ENCODE measurements around the gene MTHFD2.
"Not testable (repeated sequence)": the region's sequence is repeated elsewhere in the genome, so short reads cannot be mapped to it uniquely, and the experiment has no call there.

MTHFD2 gene

DNA sequence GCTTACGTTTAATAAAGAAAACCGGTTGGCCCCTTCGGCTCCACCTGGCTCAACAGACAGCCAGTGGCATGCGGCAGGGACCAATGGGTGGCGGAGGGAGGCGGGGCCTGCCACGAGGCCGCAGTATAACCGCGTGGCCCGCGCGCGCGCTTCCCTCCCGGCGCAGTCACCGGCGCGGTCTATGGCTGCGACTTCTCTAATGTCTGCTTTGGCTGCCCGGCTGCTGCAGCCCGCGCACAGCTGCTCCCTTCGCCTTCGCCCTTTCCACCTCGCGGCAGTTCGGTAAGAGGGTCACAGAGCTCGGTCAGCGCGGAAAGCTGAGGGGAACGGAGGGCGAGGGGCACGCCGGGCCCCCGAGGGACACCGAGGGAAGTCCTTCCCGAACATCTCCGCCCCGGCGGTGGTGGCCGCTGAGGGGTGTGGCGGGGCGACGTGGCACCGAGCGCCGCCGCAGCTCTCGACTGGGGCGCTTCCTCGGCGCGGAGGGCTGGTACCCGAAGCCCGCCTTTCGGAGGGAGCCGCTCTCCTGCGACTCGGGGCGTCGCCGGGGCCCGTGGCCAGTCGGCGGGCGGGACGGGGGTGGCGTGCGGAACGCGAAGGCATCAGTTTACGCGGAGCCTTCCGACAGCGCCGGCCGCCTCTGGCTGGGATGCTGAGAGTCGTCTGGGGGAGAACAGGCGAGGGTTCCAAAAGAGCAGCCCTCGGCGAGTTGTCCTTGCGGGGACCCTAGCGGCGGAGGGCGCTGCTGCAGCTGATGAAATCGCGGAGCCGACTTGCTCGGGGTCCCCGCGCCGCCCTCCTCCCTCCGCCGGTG is at the start of gene MTHFD2:
Gene MTHFD2, plus strand, starts transcription at position 155 of the 814 bp plus-strand sequence. Its CDS starts 27 bp downstream, at position 182.
- peak; percentile 97 for DNase-seq

DNA sequence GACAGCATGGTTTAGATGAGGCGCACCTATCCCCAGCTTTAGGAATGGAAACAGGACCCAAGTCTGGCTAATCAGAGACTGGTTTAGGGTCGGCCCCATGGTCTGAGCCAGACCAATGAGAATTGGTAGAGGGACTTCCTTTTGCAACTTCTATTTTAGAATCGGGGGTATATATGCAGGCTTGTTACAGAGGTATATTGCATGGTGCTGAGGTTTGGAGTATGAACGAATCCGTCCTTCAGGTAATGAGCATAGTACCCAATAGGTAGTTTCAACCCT is 49.2 kb upstream of the MTHFD2 start:
- DNase-seq, result no peak

DNA sequence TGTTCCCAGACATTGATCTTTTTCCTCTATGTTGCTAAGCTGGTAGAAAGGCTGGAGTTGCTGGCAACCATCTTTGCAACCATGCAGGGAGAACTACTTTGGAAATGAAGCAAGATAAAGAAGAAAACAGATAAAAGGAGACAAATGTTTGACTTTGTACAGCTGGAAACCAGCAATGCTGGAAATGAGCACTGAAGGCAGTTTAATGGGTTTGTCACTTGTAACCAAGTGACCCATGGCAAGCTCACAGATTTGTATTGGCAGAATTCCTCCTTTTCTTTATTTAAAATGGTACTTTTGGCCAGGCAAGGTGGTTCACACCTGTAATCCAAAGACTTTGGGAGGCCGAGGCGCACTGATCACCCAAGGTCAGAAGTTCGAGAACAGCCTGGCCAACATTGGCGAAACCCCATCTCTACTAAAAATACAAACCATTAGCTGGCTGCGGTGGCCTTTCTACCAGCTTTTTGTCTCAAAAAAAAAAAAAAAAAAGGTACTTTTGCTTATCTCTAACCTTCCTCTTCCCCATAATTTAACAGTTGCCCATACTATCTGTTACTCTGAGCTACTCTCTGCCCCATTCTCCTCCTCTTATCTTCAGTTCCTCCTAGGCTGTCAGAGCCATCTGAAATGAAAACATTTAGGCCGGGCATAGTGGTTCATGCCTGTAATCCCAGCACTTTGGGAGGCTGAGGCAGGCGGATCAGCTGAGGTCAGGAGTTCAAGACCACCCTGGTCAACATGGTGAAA is 48.7 kb upstream of the MTHFD2 start:
- no peak for DNase-seq

DNA sequence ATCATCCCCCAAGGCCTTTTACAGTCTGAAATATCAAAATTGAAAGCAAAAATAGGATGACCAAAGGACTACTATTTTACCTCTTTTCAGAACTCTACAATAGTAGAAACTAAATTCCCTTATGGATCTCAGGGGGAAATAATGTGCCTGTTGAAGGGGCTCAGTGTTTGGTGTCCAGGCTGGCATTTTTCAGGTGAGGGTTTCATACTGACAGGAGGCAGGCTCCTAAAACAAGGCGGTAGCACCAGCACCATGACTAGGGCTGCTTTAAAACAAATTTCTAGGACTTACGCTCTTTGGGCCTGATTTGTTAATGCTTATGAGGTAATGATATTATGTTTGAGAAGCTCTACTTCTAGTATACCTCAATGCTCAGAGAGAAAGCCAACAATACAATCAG is 45.5 kb upstream of the MTHFD2 start:
- DNase-seq, result no peak

DNA sequence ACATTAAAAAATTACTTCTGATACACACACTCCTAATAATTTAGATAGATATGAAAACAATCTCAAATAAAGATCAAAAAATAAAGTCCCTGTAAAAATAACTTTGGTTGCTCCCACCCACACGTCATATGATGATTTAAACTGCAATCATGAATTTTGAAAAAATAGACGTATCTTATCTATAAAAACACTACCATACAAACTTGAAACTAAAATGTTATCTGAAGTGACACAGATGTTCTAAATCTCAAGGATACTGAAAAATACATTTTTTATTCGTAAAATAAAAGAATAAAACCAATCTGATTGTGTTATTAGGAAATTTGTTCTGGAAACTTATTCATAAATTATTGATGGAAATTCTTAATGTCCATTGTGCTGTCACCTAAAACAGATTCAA is 42.6 kb upstream of the MTHFD2 start:
- no peak for DNase-seq

DNA sequence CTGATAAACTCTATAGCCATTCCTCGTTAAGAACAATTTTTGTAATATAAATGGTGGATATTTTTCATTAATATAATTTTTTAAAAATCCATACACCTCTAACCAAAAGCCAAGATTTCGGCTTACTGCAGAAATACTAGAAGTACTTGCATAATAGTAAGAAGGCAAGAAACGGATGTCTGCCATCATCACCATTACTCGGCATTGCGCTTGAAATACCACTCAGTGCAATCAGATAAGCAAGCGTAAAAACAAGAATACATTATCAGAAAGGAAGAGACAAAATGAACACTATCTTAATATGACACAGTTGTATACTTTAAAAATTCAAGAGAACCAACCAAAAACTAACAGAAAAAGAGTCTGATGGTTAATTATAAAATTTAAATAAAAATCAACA is 35.5 kb upstream of the MTHFD2 start:
- DNase-seq, result no peak

DNA sequence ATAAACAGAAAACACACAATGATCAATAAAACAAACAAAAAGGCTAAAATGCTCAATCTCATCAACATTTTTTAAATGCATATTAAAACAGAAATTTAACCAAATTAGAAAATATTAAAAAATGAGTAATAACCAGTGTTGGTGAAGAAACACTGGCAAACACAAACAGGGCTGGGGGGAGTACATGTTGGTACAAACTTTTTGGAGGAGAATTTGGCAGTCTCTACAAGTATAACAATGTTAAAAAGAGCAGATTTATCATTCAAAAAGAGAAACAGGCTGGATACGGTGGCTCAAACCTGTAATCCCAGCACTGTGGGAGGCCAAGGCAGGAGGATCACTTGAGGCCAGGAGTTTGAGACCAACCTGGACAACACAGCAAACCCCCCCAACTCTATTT is 33.7 kb upstream of the MTHFD2 start:
- no peak for DNase-seq

DNA sequence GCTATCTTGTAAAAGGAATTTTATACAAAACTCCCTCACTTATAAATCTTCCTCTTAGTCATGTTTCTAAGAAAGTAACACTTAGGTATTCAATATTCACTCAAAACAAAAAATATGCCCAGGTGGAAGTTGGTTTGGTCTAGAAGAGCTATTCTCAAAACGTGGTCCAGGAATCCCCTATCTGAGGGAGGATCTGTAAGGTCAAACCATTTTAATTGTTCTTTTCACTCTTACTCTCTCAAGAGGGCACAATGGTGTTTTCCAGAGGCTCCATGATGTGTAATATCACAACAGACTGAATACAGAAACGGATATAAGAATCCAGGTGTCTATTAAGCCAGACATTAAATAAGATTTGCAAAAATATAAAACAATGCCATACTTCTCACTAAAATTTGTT is 29.7 kb upstream of the MTHFD2 start:
- no peak for DNase-seq

DNA sequence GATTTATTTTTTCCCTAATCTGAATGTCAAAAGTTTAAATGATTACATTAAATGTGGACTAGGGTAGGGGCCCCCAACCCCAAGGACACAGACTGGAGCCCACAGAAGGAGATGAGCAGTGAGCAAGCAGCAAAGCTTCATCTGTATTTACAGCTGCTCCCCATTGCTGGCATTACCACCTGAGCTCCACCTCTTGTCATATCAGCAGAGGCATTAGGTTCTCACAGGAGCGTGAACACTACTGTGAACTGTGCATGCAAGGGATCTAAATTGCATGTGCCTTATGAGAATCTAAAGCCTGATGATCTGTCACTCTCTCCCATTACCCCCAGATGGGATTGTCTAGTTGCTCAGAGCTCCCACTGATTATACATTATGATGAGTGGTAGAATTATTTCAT is 23.5 kb upstream of the MTHFD2 start:
- DNase-seq, result no peak

DNA sequence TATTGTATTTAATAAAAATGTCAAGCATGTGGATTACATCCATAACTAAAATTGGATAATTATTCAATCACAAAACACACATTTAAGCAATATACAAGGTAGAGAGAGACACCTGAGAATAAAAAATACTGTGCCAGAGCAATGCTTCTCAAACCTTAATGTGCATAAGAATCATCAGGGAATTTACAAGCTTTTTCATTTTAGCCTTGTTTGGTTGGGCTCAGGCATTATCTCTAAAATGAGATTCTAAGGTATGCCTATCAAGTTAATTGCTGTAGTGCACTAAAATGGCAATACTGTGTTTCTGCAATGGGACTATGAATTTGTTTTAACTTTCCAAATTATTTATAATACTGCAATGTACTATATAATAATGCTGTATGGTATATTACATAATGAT is 20.7 kb upstream of the MTHFD2 start:
- no peak for DNase-seq

DNA sequence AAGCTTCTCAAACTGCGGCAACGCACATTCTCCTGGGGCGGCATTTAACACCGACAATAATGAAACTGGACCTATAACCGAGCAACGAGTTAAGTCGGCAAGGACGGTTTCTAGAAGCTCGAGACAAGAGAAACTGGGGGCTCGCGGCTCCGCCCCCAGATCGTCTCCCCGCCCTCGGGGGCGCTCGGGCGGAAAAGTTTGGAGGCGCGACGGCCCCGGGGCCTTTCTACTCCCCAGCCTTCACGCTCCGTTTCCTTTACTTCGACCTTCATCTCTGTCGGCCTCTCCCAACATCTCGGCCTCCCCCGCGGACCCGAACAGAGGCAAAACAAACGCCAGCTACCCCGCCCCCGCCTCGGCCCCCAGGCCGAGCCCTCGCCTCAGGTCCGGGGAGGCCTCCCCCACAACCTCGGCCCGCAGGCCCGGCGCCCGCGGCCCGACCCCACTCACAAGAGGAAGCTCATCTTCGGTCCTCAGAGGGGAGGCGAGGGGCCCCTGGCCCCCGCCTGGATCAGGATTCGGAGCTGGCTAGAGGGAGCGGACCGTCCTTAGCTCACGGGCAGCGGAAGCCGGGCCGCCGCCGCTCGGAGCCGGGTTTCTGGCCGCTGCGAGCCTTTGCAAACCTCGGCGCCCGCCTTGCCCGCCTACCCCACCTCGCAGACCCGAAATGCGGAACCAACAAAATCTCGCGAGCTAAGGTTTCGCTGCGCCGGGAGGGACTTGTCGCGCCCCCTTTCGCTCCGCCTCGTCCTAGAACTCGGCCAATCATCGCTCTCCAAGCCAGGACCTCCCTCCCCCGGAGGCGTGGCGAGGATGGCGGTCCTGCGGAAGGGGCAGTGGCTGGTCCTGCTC is 20.0 kb upstream of the MTHFD2 start, which contains the start of gene MOB1A:
Gene MOB1A, minus strand, starts transcription at position 669 of the 852 bp plus-strand sequence. Its CDS starts 205 bp downstream, at position 464.
- peak; percentile 100 for DNase-seq

DNA sequence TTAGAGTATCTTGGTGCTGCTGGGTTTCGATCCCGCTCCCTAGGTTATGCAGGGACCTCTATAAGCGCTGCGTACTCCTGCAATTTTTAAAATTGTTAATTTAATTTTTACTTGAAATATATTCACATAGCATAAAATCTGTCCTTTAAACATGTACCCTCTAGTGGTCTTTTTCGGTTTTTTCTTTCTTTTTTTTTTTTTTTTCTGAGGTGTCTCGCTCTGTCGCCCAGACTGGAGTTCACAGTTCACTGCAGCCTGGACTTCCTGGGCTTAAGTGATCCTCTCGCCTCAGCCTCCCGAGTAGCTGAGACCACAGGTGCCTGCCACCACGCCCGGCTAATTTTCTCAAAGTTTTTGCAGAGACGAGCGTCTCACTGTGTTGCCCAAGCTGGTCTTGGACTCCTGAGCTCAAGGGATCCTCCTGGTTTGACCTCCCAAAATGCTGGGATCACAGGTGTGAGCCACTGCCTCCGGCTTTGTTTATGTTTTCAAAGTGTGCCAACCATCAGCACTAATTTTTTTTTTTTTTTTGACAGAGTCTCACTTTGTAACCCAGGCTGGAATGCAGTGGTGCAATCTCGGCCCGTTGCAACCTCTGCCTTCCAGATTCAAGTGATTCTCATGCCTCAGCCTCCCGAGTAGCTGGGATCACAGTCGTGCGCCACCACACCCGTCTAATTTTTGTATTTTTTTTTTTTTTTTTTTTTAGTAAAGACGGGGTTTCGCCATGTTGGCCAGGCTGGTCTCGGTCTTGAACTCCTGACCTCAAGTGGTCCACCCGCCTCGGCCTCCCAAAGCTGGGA is 19.2 kb upstream of the MTHFD2 start:
- no peak for DNase-seq

DNA sequence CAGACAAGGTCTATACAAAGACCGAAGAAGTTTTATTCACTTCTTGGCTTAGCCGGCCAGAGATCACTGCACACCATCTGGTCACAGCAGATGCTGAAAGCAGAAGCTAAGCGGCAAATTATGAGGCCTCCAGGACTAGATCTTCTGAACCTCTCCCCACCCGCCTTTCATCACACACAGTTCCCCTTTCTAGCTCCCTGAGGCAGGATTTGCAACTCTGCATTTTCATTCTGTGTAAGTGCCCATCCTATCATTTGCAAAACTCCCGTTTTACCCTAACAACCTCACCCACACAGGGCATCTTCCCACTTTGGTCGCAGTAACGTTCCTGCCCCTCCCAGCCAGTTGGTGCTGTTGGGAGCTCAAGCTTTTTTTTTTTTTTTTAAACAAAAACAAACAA is 16.7 kb upstream of the MTHFD2 start:
- peak; percentile 71 for DNase-seq

DNA sequence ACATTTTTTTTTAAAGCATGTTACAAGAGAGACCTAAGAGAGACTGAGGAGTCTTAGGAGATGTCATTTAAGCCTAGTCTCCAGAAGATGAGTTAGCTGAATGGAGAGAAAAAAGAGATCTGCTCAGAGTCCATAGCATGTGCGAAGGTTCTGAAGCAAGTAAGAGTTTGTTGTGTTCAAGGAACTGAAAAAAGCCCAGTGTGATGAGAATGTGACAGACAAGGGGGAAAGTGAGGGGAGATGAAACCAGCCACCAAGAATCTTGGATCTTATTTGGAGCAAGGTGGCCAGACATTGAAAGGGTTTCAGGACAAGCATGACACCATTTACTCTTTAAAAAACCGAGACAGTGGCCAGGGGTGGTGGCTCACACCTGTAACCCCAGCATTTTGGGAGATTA is 14.5 kb upstream of the MTHFD2 start:
- DNase-seq, result no peak

DNA sequence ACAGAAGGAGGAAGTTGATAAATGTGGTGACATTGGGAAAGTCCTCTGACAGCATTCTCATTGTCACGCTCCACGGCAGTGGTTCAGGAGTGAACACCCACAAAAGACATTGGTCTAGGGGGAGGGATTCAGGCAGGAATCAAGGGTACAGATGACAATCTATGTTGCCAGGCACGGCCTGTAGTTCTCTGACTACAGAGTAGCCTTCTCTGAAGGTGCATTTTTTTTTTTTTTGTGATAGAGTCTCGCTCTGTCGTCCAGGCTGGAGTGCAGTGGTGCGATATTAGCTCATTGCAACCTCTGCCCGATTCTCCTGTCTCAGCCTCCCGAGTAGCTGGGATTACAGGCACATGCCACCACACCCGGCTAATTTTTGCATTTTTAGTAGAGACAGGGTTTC is 12.4 kb upstream of the MTHFD2 start:
- DNase-seq, result no peak

DNA sequence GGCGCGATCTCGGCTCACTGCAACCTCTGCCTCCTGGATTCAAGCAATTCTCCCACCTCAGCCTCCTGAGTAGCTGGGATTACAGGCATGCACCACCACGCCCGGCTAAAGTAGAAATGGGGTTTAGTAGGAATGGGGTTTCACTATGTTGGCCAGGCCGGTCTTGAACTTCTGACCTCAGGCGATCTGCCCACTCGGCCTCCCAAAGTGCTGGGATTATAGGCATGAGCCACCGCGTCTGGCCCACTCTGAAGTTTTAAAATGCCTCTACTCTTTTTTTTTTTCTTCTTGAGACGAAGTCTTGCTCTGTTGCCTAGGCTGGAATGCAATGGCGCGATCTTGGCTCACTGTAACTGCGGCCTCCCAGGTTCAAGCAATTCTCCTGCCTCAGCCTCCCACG is 11.7 kb upstream of the MTHFD2 start:
- not testable (repeated sequence) for DNase-seq

DNA sequence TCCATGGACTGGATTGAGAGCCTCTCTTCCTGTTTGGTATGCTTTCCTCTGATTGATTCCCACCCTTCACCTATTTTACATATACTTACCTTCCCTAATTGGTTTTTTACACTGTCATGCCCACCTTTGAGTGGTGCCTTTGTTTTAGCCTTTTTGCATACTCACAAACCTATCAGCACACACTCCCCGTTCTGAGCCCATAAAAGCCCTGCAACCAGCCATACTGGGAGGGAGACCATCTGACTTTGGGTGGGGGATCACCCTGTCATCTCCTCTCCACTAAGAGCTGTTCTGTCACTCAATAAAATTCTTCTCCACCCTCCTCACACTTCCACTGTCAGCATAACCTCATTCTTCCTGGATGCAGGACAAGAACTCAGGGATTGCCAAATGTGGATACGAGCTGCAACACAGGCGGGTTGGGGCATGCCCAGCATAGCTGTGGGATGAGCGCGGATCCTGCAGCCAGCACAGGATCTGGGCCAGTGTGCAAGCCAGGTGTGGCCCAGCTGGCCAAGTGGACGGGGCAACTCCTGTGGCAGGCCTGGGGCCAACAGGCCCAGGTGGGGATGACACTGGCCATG is 10.3 kb upstream of the MTHFD2 start:
- no peak for DNase-seq

DNA sequence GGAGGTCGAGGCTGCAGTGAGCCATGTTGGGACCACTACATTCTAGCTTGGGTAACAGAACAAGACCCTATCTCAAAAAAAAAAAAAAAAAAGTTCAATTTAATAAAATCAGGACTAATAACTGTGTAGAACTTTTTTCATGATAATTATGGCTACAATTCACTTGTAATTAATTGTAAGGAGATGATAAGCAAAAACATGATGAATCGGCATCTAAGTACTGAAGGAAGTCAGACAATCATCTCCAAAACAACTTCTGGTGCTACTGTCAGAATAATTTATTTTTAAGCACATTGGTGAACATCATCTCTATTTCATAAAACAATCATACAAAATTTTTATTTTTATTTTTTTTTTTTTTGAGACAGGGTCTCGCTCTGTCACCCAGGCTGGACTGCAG is 9.7 kb upstream of the MTHFD2 start:
- DNase-seq, result no peak

DNA sequence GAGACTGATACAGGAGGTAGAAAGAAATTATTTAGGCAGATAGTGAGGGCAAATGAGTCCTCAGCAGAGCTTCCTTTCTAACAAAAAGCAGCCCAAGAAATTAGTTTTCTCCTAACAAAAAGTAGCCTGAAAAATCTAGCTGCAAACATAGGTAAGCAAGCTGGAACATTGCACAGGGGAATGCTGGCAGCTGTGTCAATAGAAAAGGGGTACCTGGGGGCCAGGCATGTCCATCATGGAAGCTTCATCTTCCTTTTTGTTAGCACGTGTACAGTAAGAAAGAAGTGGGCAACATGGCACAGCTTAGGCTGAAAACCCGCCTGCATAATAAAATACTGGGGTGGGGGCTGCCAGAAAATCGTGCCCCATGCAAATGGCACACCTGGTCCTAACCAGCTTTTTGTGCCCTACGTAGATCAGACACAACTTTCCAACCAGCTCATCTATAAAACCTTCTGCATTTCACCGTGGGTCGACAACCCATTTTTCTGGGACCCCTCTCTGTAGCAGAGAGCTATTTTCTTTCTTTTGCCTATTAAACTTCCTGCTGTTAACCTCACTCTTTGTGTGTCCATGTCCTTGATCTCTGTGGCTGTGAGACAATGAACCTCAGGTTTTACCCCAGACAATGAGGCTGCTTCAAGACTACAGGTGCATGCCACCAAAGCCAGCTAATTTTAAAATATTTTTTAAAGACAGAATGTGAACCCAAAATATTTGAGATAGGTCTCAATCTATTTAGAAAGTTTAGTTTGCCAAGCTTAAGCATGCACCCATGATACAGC is 6.6 kb upstream of the MTHFD2 start:
- DNase-seq, result no peak

DNA sequence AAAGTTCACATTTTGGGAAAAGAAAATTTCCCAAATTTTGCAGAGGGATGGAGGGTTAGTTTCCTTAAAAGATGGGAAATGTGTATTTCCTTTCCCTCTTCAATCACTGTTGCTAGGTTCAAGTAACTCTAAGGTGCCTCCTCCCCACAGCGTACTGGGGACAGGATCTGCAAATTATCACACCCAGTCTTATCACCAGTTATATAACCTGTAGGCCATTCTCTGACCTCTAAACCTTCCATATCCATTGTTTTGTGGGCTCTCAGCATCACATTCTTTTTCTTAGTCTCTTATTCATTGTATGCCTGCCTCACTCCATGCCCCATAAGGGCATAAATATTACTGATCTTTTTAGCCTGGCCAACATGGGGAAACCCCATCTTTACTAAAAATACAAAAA is 3.6 kb upstream of the MTHFD2 start:
- DNase-seq, result no peak

DNA sequence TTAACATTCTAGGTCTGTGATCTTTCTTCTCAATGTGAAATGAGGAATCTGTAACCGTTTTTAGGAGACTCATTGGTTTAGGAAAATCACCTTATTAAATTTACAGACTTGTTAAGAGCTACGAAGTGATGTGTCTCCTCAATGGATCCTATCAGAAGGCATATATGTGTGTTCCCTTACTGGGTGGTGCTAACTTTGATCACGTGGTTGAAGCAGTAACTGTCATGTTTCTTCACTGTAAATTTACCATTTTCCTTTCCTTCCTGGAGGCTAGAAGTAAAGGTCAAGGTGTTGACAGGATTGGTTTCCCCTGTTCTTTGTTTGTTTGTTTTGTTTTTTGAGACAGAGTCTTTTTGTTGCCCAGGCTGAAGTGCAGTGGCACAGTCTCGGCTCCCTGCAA is 1.4 kb upstream of the MTHFD2 start:
- DNase-seq, result no peak
